Epidermal melanocyte (primary cell): ENCODE measurements around the gene CDC16.
A peak's percentile ranks its signal among the peaks of the same experiment; 100 is the strongest.

Source experiments
- DNase-seq: peaks from one replicate; pipeline ENCODE4 v3.0.0; 2011; ENCODE audit warnings: low spot score; ENCODE audit not compliant: insufficient read length

CDC16 gene

GRCh38 chr13:114296902-114297301 lies 62.2 kb downstream of the CDC16 start:
- no peak for DNase-seq

GRCh38 chr13:114298866-114299265 lies 64.2 kb downstream of the CDC16 start:
- no peak for DNase-seq

GRCh38 chr13:114299604-114300305 lies 65.1 kb downstream of the CDC16 start:
- no peak for DNase-seq

- DNase-seq: no peak
Observed at GRCh38 chr13:114303700-114304327, 69.1 kb downstream of the CDC16 start.

GRCh38 chr13:114304346-114305034 lies 69.8 kb downstream of the CDC16 start:
- DNase-seq: no peak

GRCh38 chr13:114309086-114309485 lies 74.4 kb downstream of the CDC16 start:
- DNase-seq: no peak

GRCh38 chr13:114309806-114310410 lies 75.2 kb downstream of the CDC16 start:
- DNase-seq: no peak

- no peak for DNase-seq
Observed at GRCh38 chr13:114310956-114311355, 76.3 kb downstream of the CDC16 start.

- DNase-seq: no peak
Observed at GRCh38 chr13:114311387-114311786, 76.7 kb downstream of the CDC16 start.

GRCh38 chr13:114311908-114312307 lies 77.2 kb downstream of the CDC16 start:
- DNase-seq: no peak

GRCh38 chr13:114313061-114313860 lies 78.6 kb downstream of the CDC16 start:
- DNase-seq: no peak

GRCh38 chr13:114314074-114314912 lies 79.6 kb downstream of the CDC16 start, which contains the start of gene CHAMP1:
Gene CHAMP1 (plus strand): TSS chr13:114314503. CDS start chr13:114323843, 9,340 bp downstream.
- peak; percentile 89 for DNase-seq

- DNase-seq: peak; percentile 60
Observed at GRCh38 chr13:114315074-114315785, 80.5 kb downstream of the CDC16 start.

- DNase-seq: no peak
Observed at GRCh38 chr13:114318624-114319023, 83.9 kb downstream of the CDC16 start.

GRCh38 chr13:114319441-114319913 lies 84.8 kb downstream of the CDC16 start:
- no peak for DNase-seq

- DNase-seq: no peak
Observed at GRCh38 chr13:114320065-114320464, 85.4 kb downstream of the CDC16 start.

- DNase-seq: no peak
Observed at GRCh38 chr13:114321256-114321655, 86.6 kb downstream of the CDC16 start.
